ENCODE data around the gene TMEM117.

Gene TMEM117

GRCh38 chr12:44077294-44077693 is 241.4 kb downstream of the TMEM117 start:
- no peaks in the 10 kb centered on the region for H3K4me1 ChIP-seq (ENCODE audit: control insufficient read depth, low read length)
- H3K27ac ChIP-seq (ENCODE audit: low read depth, low read length), result no peak overlapping the region
- H3F3A ChIP-seq (ENCODE audit: control insufficient read depth, insufficient read depth), result no peaks in the 10 kb centered on the region
- H3K9me2 ChIP-seq (replicated peaks; ENCODE audit: control insufficient read depth, low read length), result no peaks in the 10 kb centered on the region
- no peaks in the 10 kb centered on the region for H3K27me3 ChIP-seq (ENCODE audit: control insufficient read depth, low read length)
- no peaks in the 10 kb centered on the region for H3K36me3 ChIP-seq (ENCODE audit: control insufficient read depth, low read length)
- H3K9me3 ChIP-seq (ENCODE audit: control insufficient read depth, insufficient read depth, low read length), result no peaks in the 10 kb centered on the region
- H4K20me1 ChIP-seq (ENCODE audit: control insufficient read depth, insufficient read depth, low read depth, low read length), result no peaks in the 10 kb centered on the region
- H3K4me2 ChIP-seq (ENCODE audit: low read length), result no peak overlapping the region
- TF ChIP-seq, protein P1, sequence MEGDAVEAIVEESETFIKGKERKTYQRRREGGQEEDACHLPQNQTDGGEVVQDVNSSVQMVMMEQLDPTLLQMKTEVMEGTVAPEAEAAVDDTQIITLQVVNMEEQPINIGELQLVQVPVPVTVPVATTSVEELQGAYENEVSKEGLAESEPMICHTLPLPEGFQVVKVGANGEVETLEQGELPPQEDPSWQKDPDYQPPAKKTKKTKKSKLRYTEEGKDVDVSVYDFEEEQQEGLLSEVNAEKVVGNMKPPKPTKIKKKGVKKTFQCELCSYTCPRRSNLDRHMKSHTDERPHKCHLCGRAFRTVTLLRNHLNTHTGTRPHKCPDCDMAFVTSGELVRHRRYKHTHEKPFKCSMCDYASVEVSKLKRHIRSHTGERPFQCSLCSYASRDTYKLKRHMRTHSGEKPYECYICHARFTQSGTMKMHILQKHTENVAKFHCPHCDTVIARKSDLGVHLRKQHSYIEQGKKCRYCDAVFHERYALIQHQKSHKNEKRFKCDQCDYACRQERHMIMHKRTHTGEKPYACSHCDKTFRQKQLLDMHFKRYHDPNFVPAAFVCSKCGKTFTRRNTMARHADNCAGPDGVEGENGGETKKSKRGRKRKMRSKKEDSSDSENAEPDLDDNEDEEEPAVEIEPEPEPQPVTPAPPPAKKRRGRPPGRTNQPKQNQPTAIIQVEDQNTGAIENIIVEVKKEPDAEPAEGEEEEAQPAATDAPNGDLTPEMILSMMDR (IDR thresholded peaks at IDR 0.05; ENCODE audit: low read depth, low read length, poor library complexity, severe bottlenecking), result no peak
- TF ChIP-seq EZH2phosphoT487 (IDR thresholded peaks at IDR 0.05; ENCODE audit: borderline replicate concordance, low read length), result no peak
- no peaks in the 10 kb centered on the region for H3K79me2 ChIP-seq (ENCODE audit: control insufficient read depth, low read length)
- H3K4me3 ChIP-seq (ENCODE audit: low read length), result no peak overlapping the region

GRCh38 chr12:44078273-44078672 is 242.4 kb downstream of the TMEM117 start:
- no peaks in the 10 kb centered on the region for H3K9me3 ChIP-seq (ENCODE audit: control insufficient read depth, insufficient read depth, low read length)
- no peaks in the 10 kb centered on the region for H3K27me3 ChIP-seq (ENCODE audit: control insufficient read depth, low read length)
- H3K4me2 ChIP-seq (ENCODE audit: low read length), result no peak overlapping the region
- no peaks in the 10 kb centered on the region for H3F3A ChIP-seq (ENCODE audit: control insufficient read depth, insufficient read depth)
- H3K4me3 ChIP-seq (ENCODE audit: low read length), result no peak overlapping the region
- H4K20me1 ChIP-seq (ENCODE audit: control insufficient read depth, insufficient read depth, low read depth, low read length), result no peaks in the 10 kb centered on the region
- no peaks in the 10 kb centered on the region for H3K36me3 ChIP-seq (ENCODE audit: control insufficient read depth, low read length)
- TF ChIP-seq EZH2phosphoT487 (IDR thresholded peaks at IDR 0.05; ENCODE audit: borderline replicate concordance, low read length), result no peak
- TF ChIP-seq, protein P1 (IDR thresholded peaks at IDR 0.05; ENCODE audit: low read depth, low read length, poor library complexity, severe bottlenecking), result no peak
- H3K27ac ChIP-seq (ENCODE audit: low read depth, low read length), result no peak overlapping the region
- H3K4me1 ChIP-seq (ENCODE audit: control insufficient read depth, low read length), result no peaks in the 10 kb centered on the region
- H3K79me2 ChIP-seq (ENCODE audit: control insufficient read depth, low read length), result no peaks in the 10 kb centered on the region
- H3K9me2 ChIP-seq (replicated peaks; ENCODE audit: control insufficient read depth, low read length), result no peaks in the 10 kb centered on the region

GRCh38 chr12:44088647-44089046 is 252.8 kb downstream of the TMEM117 start:
- Histone ChIP-seq H4K20me1 (ENCODE audit: control insufficient read depth, insufficient read depth, low read depth, low read length) (no peaks in the 10 kb centered on the region), H3K4me3 (ENCODE audit: low read length) (no peak overlapping the region), H3K27me3 (ENCODE audit: control insufficient read depth, low read length) (no peaks in the 10 kb centered on the region), H3K4me1 (ENCODE audit: control insufficient read depth, low read length) (no peaks in the 10 kb centered on the region), H3F3A (ENCODE audit: control insufficient read depth, insufficient read depth) (no peaks in the 10 kb centered on the region), H3K79me2 (ENCODE audit: control insufficient read depth, low read length) (no peaks in the 10 kb centered on the region), H3K9me2 (replicated peaks; ENCODE audit: control insufficient read depth, low read length) (no peaks in the 10 kb centered on the region), H3K9me3 (ENCODE audit: control insufficient read depth, insufficient read depth, low read length) (no peaks in the 10 kb centered on the region), H3K36me3 (ENCODE audit: control insufficient read depth, low read length) (no peaks in the 10 kb centered on the region), H3K27ac (ENCODE audit: low read depth, low read length) (no peak overlapping the region), H3K4me2 (ENCODE audit: low read length) (no peak overlapping the region)
- TF ChIP-seq, protein P1 (IDR thresholded peaks at IDR 0.05; ENCODE audit: low read depth, low read length, poor library complexity, severe bottlenecking), result no peak
- no peak for TF ChIP-seq EZH2phosphoT487 (IDR thresholded peaks at IDR 0.05; ENCODE audit: borderline replicate concordance, low read length)
